HG02852 (cell line): ENCODE measurements around the gene ZNF385B.

Experiments used
- ATAC-seq: cut with Tn5 transposase; IDR thresholded peaks from one replicate; pipeline ENCODE4 v1.9.1; 2021; ENCODE audit warnings: mild to moderate bottlenecking, moderate library complexity; ENCODE audit not compliant: unreplicated experiment

Gene ZNF385B

GRCh38 chr2:179857236-179857635 is 4.2 kb downstream of the ZNF385B start:
- ATAC-seq: no peak

- no peak for ATAC-seq
Observed at GRCh38 chr2:179856205-179856604, 5.2 kb downstream of the ZNF385B start.

GRCh38 chr2:179855673-179856072 is 5.7 kb downstream of the ZNF385B start:
- no peak for ATAC-seq

- ATAC-seq: no peak
Observed at GRCh38 chr2:179854891-179855290, 6.5 kb downstream of the ZNF385B start.

GRCh38 chr2:179853108-179853507 is 8.3 kb downstream of the ZNF385B start:
- no peak for ATAC-seq

- ATAC-seq: no peak
Observed at GRCh38 chr2:179850188-179850587, 11.2 kb downstream of the ZNF385B start.

GRCh38 chr2:179849719-179850118 is 11.7 kb downstream of the ZNF385B start:
- ATAC-seq: no peak

- no peak for ATAC-seq
Observed at GRCh38 chr2:179843541-179843940, 17.9 kb downstream of the ZNF385B start.

- no peak for ATAC-seq
Observed at GRCh38 chr2:179842498-179843153, 18.8 kb downstream of the ZNF385B start.

GRCh38 chr2:179840840-179841239 is 20.6 kb downstream of the ZNF385B start:
- no peak for ATAC-seq

GRCh38 chr2:179837408-179837807 is 24.0 kb downstream of the ZNF385B start:
- no peak for ATAC-seq

GRCh38 chr2:179830043-179830787 is 31.2 kb downstream of the ZNF385B start:
- ATAC-seq: no peak

GRCh38 chr2:179826297-179826696 is 35.1 kb downstream of the ZNF385B start:
- no peak for ATAC-seq

GRCh38 chr2:179825494-179825893 is 35.9 kb downstream of the ZNF385B start:
- no peak for ATAC-seq

- no peak for ATAC-seq
Observed at GRCh38 chr2:179824961-179825360, 36.5 kb downstream of the ZNF385B start.

GRCh38 chr2:179822540-179822939 is 38.9 kb downstream of the ZNF385B start:
- no peak for ATAC-seq

GRCh38 chr2:179818546-179818945 is 42.9 kb downstream of the ZNF385B start:
- no peak for ATAC-seq

GRCh38 chr2:179817181-179817841 is 44.1 kb downstream of the ZNF385B start:
- ATAC-seq: no peak

- no peak for ATAC-seq
Observed at GRCh38 chr2:179814050-179814449, 47.4 kb downstream of the ZNF385B start.

GRCh38 chr2:179812501-179812900 is 48.9 kb downstream of the ZNF385B start:
- no peak for ATAC-seq

- no peak for ATAC-seq
Observed at GRCh38 chr2:179811042-179811441, 50.4 kb downstream of the ZNF385B start.

- no peak for ATAC-seq
Observed at GRCh38 chr2:179809606-179810005, 51.8 kb downstream of the ZNF385B start.
